Measurements from ENCODE around the gene AK1. TPM values are rescaled to one million over a fixed set of nuclear protein-coding genes. Genes with fewer than 3 reads are reported as not detected.
"Not testable (repeated sequence)": the region's sequence is repeated elsewhere in the genome, so short reads cannot be mapped to it uniquely, and the experiment has no call there.

The AK1 gene
- total RNA-seq, 2 experiments from 2014 or later, result 46.8 to 54.6 TPM

GRCh38 chr9:127876026-127876763 lies 1.3 kb downstream of the AK1 start:
- no peak overlapping the region for H3K4me3 Mint-ChIP-seq
- peaks cover 3% of the 10 kb centered on the region for H3K36me3 Mint-ChIP-seq
- no peaks in the 10 kb centered on the region for H3K4me1 Mint-ChIP-seq
- POLR2A ChIA-PET, result interaction anchor here (1.1 kb wide), 1 partner anchor 29 kb away, joined by 3 read pairs; no protein-coding TSS in a partner anchor
- H3K9me3 Mint-ChIP-seq, result no peaks in the 10 kb centered on the region
- ATAC-seq (ENCODE audit: low read depth) (no peak), DNase-seq (no peak)
- peaks cover 2% of the 10 kb centered on the region for H3K27me3 Mint-ChIP-seq
- no peak overlapping the region for H3K27ac Mint-ChIP-seq

GRCh38 chr9:127875306-127875966 lies 2.0 kb downstream of the AK1 start:
- no peaks in the 10 kb centered on the region for H3K9me3 Mint-ChIP-seq
- peak overlapping the region; percentile 43 for H3K27ac Mint-ChIP-seq
- POLR2A ChIA-PET, result no interaction called here
- peaks cover 2% of the 10 kb centered on the region for H3K27me3 Mint-ChIP-seq
- ATAC-seq (ENCODE audit: low read depth), result no peak
- H3K4me3 Mint-ChIP-seq, result no peak overlapping the region
- DNase-seq, result no peak
- H3K4me1 Mint-ChIP-seq, result no peaks in the 10 kb centered on the region
- H3K36me3 Mint-ChIP-seq, result peaks cover 3% of the 10 kb centered on the region

GRCh38 chr9:127874301-127875221 lies 2.9 kb downstream of the AK1 start:
- ATAC-seq (ENCODE audit: low read depth), result no peak
- POLR2A ChIA-PET, result no interaction called here
- Mint-ChIP-seq H3K27me3 (peaks cover 2% of the 10 kb centered on the region), H3K36me3 (peaks cover 3% of the 10 kb centered on the region), H3K27ac (no peak overlapping the region), H3K9me3 (no peaks in the 10 kb centered on the region), H3K4me3 (no peak overlapping the region), H3K4me1 (no peaks in the 10 kb centered on the region)
- no peak for DNase-seq

- H3K27ac Mint-ChIP-seq, result no peak overlapping the region
- H3K9me3 Mint-ChIP-seq, result no peaks in the 10 kb centered on the region
- DNase-seq, result no peak
- no peaks in the 10 kb centered on the region for H3K4me1 Mint-ChIP-seq
- no peak overlapping the region for H3K4me3 Mint-ChIP-seq
- H3K36me3 Mint-ChIP-seq, result peaks cover 3% of the 10 kb centered on the region
- POLR2A ChIA-PET, result no interaction called here
- no peak for ATAC-seq (ENCODE audit: low read depth)
- peaks cover 2% of the 10 kb centered on the region for H3K27me3 Mint-ChIP-seq
Measured at GRCh38 chr9:127873886-127874285, 3.6 kb downstream of the AK1 start.

GRCh38 chr9:127873223-127873691 lies 4.2 kb downstream of the AK1 start:
- peaks cover 2% of the 10 kb centered on the region for H3K27me3 Mint-ChIP-seq
- no peak for DNase-seq
- peaks cover 1% of the 10 kb centered on the region for H3K36me3 Mint-ChIP-seq
- H3K27ac Mint-ChIP-seq, result no peak overlapping the region
- no peaks in the 10 kb centered on the region for H3K4me1 Mint-ChIP-seq
- H3K4me3 Mint-ChIP-seq, result no peak overlapping the region
- no peak for ATAC-seq (ENCODE audit: low read depth)
- no peaks in the 10 kb centered on the region for H3K9me3 Mint-ChIP-seq
- POLR2A ChIA-PET, result no interaction called here

- no peak overlapping the region for H3K27ac Mint-ChIP-seq
- no peak overlapping the region for H3K4me3 Mint-ChIP-seq
- no peaks in the 10 kb centered on the region for H3K27me3 Mint-ChIP-seq
- H3K4me1 Mint-ChIP-seq, result no peaks in the 10 kb centered on the region
- POLR2A ChIA-PET, result no interaction called here
- ATAC-seq (ENCODE audit: low read depth) (no peak), DNase-seq (no peak)
- no peaks in the 10 kb centered on the region for H3K9me3 Mint-ChIP-seq
- H3K36me3 Mint-ChIP-seq, result no peaks in the 10 kb centered on the region
Measured at GRCh38 chr9:127872369-127873222, 4.9 kb downstream of the AK1 start.

- POLR2A ChIA-PET, result no interaction called here
Measured at GRCh38 chr9:127871531-127871930, 5.9 kb downstream of the AK1 start.

GRCh38 chr9:127870887-127871286 lies 6.6 kb downstream of the AK1 start:
- no peak for ATAC-seq (ENCODE audit: low read depth)
- H3K4me1 Mint-ChIP-seq, result peaks cover 1% of the 10 kb centered on the region
- POLR2A ChIA-PET, result interaction anchor here (0.7 to 2.4 kb wide), 5 partner anchors 67 to 101 kb away, joined by 3 to 19 read pairs (median 6); partner anchors contain the start of genes CDK9 and FPGS
- H3K27ac Mint-ChIP-seq, result no peak overlapping the region
- H3K4me3 Mint-ChIP-seq, result no peak overlapping the region
- H3K27me3 Mint-ChIP-seq, result no peaks in the 10 kb centered on the region
- DNase-seq, result no peak
- no peaks in the 10 kb centered on the region for H3K9me3 Mint-ChIP-seq
- peaks cover 1% of the 10 kb centered on the region for H3K36me3 Mint-ChIP-seq

More at GRCh38 chr9:127871531-127871930, 5.9 kb downstream of the AK1 start:
- no peak for DNase-seq
- H3K27me3 Mint-ChIP-seq, result no peaks in the 10 kb centered on the region
- H3K4me1 Mint-ChIP-seq, result no peaks in the 10 kb centered on the region
- peak overlapping the region; percentile 52 for H3K27ac Mint-ChIP-seq
- no peaks in the 10 kb centered on the region for H3K36me3 Mint-ChIP-seq
- no peak for ATAC-seq (ENCODE audit: low read depth)
- H3K9me3 Mint-ChIP-seq, result no peaks in the 10 kb centered on the region
- no peak overlapping the region for H3K4me3 Mint-ChIP-seq

- not testable (repeated sequence) for H3K36me3 Mint-ChIP-seq; ATAC-seq (ENCODE audit: low read depth); H3K27me3 Mint-ChIP-seq; H3K4me3 Mint-ChIP-seq; H3K4me1 Mint-ChIP-seq; DNase-seq; H3K9me3 Mint-ChIP-seq; H3K27ac Mint-ChIP-seq
- POLR2A ChIA-PET, result interaction anchor here (0.6 to 2.4 kb wide), 17 partner anchors 16 to 135 kb away, joined by 3 to 19 read pairs (median 4); partner anchors contain the start of genes CDK9, ENG, FPGS and SH2D3C
Measured at GRCh38 chr9:127870153-127870491, 7.4 kb downstream of the AK1 start.

GRCh38 chr9:127869310-127870152 lies 7.9 kb downstream of the AK1 start:
- POLR2A ChIA-PET, result interaction anchor here (0.6 to 2.4 kb wide), 17 partner anchors 15 to 135 kb away, joined by 3 to 19 read pairs (median 4); partner anchors contain the start of genes CDK9, ENG, FPGS and SH2D3C
- DNase-seq (peak; percentile 88), ATAC-seq (ENCODE audit: low read depth) (peak; percentile 70)
- Mint-ChIP-seq H3K36me3 (peaks cover 4% of the 10 kb centered on the region), H3K4me1 (peaks cover 15% of the 10 kb centered on the region), H3K27ac (no peak overlapping the region), H3K4me3 (no peak overlapping the region), H3K9me3 (no peaks in the 10 kb centered on the region), H3K27me3 (no peaks in the 10 kb centered on the region)

GRCh38 chr9:127868278-127868902 lies 9.1 kb downstream of the AK1 start:
- POLR2A ChIA-PET, result interaction anchor here (0.6 to 2.4 kb wide), 5 partner anchors 36 to 295 kb away, joined by 3 to 11 read pairs (median 5); partner anchors contain the start of genes CDK9 and TOR2A
- Mint-ChIP-seq H3K9me3 (no peaks in the 10 kb centered on the region), H3K27me3 (no peaks in the 10 kb centered on the region), H3K27ac (no peak overlapping the region), H3K36me3 (peaks cover 4% of the 10 kb centered on the region), H3K4me3 (no peak overlapping the region), H3K4me1 (peaks cover 15% of the 10 kb centered on the region)
- ATAC-seq (ENCODE audit: low read depth) (no peak), DNase-seq (no peak)
